NK-92 (cell line): Measurements from ENCODE around the gene PBX3.

Source experiments
- DNase-seq: peaks from one replicate; lab custom pipeline; 2025; ENCODE audit not compliant: unreplicated experiment; lab: John Stamatoyannopoulos, UW

Gene PBX3

DNA sequence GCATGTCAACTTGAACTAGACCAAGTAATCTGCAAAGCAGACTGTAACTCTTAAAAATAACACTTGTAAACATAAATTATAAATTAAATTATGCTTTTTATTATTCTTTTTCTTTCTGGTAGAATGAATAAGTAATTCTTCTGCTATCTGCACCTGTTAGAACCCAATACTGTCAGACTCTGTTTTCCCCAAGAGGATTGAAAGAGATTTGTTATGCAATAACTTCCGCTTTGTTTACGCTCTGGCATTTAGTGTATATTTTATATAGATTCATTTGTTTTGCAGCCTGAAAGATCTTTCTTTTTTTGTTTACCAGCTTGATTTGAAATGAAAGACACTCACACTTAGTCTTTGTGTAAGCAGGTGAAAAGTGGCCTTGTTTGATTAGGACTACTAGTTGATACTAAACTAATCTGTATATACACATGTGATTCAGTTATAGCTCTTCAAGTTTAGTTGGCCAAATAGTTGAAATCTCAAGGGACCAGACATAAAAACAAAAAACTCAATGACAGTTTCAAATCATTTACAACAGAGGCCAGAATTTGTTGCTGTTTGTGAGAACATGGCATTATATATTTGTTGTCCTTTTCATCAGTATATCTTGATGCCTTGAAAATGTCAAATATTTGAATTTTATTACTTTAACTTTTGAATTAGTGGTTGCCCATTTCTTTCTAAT is 155.8 kb downstream of the PBX3 start:
- DNase-seq = no peak

DNA sequence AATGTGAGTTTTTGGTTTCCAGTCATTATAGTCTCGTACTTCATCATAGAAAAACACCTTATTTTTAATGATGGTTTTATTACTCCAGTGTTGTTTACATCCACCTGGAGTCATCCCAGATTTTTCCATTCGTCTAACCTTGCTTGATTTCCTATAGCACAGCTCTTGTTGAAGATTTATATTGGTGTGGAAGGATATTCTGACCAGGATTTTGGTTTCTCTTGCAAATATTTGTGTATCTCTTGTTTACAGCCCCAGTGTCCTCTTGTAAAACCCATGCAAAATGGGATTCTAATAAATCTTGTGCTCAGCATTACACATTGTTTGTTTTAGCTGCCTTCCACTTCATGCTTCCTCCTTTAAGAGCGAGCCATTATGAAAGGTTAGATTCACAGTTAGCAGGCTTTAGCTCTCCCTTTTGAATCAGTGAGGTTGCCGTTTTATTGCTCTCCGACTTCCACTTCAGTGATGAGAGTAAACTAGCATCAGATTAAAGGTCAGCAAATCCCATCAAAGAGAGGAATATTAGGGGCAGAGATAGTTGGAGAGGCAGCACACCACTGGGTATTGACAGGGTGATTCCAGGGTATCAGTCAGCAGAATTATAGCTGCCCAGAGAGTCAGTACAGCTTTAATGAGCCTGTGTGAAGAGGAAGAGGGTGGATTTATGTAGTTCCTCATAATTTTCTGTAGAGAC is 157.1 kb downstream of the PBX3 start:
- DNase-seq = no peak

DNA sequence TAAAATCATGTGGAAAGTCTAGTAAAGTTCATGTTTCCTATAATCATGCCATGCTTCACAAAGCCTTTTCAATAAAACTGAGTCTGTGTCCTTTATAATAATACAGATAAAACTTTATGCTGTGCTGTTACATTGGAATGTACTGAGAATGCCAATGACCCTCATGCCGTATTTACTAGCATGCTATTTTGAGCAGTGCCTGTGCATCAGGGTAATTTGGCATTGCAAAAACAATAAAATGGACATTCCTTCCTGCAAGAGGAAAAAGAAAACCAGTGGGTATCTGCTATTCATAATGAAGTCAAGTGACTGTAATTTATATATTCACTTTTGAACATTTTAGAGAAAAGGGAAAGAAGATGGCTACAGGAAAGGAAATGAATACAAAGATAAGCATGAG is 159.0 kb downstream of the PBX3 start:
- DNase-seq = no peak

DNA sequence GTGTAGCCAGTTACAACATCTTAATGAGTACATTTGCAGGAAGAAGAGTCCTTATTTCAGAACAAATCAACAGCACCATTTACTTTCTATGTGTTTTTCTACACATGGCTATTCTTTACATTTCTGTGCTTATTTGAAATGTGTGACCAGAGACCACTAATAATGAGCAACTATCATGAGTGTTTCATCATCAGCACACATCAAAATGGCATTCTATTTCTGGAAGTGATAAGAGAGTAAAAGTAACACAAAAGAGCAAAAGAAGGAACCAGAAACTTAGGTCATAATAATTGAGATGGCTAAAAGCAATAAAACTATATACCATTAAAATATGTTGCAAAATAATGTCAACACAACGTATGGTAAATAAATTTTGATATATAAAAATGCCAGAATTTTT is 159.7 kb downstream of the PBX3 start:
- no peak for DNase-seq

DNA sequence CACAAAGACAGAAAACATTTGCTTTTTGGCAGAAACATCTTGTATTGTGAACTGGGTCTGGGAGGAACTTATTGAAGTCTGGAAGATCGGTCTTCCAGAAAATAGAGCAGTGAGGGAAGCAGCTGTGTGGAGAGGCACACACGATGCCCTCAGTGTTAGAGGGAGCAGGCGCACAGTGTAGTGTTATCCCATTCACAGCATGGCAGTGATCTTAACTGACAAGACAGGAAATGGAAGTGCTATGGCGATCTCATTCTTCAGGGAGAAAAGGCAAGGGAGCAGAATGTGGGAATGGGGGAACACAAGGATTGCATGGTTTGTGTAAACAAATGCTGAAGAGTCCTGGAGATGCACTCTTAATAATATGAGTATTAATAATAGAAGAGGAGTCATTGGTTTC is 161.0 kb downstream of the PBX3 start:
- no peak for DNase-seq

DNA sequence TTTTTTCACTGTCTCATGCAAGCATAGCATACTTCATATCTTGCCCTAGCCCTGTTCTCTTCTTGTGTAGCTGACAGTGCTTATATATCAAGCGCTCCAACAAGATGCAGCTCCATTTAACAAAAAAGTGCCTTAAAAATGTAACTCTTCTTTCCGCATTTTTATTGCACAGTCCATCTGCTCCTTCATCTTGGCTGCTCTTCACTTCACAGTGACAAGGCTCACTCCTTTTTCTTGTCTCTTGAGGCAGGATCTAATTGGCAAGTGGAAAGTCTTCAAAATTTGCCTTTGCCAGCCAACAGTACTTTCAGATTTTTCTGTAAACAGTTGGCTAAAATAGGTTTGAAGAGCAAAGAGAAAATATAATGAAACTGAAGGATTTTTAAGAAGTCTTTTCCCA is 161.8 kb downstream of the PBX3 start:
- DNase-seq = no peak

DNA sequence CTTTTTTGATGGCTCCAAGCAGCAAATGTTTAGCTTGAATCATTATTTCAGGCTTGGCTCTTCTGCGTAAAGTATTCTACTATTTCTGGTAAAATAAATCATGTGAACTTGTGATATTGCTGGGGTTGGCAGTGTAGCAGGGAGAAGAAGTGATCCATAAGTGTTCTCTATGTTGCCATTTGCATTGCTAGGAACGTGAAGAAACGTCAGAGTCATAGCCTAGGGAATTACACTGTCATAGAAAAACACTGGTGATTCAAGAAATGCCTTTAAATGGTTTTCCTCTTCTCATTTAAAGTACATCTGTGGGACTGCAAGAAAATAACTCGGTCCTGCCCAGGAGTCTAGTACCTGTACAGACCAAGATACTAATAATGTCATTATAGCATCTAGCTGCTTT is 162.3 kb downstream of the PBX3 start:
- no peak for DNase-seq

DNA sequence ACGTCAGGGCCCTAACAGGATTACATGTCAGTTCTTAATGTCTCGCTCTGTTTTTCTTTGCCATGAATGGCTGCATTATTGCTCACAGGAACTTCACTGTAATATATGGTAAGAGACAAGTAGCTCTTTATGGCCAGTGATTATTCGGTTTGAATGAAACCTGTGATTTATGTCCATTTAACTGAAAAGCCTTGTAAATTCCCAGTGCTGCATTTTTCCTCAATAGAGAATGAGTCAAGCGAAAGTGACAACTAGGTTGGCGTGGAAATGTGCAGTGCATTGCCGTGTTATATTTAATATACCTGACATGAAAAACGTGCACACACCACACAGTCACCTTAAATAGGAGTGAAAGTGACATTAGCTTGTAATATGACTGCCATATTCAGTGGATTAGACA is 163.1 kb downstream of the PBX3 start:
- DNase-seq = no peak

DNA sequence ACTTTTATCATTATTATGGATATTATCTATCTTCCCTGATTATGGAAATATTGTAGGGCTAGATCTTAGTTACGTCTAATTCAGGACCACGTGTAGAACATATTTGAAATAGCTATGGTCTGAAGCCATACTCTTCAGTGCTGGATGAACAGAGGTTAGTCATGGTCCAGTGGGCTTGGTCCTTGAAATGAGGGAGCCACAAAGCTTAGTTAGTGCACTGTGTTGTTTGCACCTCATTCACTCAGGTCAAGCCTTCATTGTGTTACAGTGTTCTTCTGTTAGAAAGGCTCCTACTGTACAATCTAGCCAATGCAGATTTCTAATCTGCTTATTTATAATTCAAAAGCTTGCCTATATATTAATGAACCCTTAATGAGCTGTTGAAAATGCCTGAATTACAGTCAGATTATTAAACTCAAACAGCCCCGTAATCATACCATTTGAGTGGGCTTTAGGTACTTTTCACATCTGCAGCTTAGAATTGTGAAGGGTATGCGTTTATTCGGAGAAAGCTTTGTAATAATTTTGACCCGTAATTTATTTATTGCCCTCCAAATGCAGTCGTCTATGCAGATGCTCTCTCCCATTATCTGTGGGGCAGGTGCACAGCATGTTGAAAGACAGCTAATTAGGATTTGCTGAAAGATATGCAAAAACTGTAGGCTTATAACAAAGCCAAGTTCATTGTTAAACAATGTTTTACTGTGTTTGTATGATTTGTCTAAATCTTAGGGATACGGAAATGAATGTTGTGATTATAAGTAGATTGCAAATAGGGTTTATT is 164.9 kb downstream of the PBX3 start:
- DNase-seq = no peak

DNA sequence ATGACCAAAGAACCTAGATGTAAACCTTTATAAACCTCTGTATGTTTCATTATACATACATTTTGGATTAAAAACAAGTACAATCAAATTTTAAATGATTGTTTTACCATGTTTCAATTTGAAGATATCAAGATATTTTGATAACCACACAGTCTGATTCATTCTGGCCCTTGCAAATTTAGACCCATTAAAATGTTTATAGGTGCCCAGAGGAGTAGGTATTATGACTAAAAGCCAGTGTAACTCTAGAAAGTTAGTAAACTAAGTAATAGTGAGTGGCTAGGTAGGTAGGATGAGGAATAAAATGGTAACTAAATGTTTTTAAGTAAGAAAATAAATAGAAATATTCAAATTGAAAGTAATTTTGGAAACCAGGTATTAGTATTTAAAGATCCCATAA is 165.5 kb downstream of the PBX3 start:
- DNase-seq = no peak

DNA sequence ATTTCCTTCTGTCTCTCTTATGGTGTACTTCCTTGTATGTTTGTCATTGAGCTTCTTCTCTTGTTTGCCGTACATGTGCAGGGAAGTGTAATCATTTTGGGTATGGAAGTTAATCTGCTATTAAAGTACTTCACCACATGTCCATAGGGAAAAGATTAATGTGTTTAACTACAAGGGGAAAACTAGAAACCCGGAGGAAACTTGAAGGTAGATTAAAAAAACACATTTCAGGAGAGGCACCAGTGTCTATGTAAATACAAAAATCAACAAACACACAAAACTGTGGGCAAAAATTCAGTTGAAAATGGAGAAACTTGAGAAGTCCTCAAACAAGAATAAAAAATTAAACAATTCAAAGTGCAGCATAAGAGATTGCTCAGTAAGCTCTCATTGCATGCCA is 166.4 kb downstream of the PBX3 start:
- DNase-seq = no peak

DNA sequence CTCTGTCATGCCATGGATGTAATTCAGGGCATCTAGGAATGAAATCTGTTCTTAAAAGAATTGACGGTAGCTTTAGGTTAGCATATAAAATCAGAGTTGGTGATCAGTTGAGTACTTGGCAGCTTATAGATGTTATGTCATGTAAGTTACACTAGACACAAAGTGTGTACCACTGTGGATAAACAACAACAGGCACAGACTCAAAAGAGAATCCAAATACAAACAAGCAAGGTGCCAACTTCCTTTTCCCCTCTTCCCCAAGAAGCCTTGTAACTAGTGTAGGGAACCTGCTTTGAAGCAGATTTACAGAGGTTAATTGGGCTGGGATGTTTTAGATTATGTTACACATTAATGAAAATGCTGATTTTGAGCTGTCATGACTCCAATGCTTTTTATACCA is 167.2 kb downstream of the PBX3 start:
- no peak for DNase-seq

DNA sequence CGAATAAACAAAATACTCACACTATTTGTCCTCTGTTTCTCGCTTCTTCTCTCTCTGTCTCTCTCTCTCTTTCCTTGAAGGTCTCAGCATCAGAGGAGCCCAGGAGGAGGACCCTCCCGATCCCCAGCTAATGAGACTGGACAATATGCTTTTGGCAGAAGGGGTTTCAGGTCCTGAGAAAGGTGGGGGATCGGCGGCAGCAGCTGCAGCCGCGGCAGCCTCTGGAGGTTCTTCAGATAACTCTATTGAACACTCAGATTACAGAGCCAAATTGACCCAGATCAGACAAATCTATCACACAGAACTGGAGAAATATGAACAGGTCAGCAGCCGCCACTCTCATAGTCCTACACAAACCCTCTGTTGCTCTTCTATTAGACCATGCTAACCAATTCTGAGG is 168.4 kb downstream of the PBX3 start:
- no peak for DNase-seq

DNA sequence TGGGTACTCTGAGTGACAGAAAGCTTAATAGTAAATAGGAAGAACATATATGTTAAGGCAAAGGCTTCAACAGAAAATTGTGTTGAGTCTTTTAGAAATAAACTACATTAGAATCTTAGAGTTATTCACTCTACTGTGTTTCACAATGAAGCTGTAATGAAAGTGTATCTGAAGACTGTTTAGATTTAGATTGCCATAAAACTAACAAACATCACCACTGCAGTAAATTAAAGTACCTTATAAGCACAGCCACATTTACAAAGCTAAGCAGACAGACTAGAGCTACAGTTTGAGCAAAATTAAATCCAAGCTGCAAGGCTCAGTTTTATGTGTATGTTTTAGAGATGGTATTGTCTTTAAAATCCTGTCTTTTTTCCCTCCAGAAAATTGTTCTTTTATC is 172.4 kb downstream of the PBX3 start:
- DNase-seq = no peak

DNA sequence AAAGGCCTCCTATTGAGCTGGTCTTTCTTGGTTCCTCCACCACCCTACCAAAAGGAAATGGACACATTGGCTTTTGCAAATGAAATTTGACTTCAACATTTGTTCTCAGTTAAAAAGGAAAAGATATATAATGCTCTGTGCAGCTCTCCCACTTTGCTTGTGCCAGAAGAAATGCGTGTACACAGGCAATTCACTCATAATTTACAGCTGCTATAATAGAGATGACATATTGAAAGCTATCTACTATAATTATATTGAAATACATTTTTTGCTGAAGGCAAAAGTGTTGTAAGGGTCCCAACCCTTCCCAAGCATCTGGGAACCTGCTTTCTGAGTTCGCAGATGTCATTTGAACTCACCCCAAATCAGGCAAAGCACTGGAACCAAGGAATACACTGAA is 173.2 kb downstream of the PBX3 start:
- DNase-seq = no peak

DNA sequence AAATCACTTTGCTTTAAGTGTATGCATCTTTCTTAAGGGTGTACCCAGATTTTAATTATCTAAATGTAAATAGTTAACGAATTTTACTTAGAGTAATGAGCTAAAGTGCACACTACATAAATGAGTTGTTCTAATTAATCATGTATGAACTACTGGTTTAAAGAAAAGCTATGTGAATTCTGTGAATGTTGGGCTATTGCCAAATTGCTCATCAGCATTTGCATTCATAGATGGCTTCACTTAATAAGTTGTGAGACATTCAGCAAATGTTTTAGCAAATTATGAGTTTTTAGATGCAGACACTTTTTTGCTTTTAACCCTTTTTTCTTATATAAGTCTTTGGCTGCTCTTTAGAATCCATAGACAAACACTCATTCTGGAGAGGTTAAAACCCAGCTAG is 175.7 kb downstream of the PBX3 start:
- DNase-seq = no peak

DNA sequence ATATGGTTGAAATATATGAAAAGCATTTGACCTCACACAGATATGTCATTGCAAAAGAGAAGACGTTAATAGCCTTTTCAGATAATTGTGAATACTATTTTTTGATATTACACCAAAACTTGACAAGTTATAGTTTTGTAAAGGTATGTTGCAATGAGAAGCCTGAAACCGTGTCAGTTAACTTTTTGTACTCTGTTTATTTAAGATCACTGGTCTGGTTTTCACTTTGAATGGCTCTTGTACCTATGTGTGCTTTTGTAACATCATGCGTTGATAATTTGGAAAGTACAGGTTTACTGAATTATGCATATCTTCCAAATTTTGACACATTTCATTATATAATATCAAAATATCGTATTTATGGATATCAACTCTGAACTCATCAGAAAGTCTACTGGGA is 177.2 kb downstream of the PBX3 start:
- DNase-seq = no peak

DNA sequence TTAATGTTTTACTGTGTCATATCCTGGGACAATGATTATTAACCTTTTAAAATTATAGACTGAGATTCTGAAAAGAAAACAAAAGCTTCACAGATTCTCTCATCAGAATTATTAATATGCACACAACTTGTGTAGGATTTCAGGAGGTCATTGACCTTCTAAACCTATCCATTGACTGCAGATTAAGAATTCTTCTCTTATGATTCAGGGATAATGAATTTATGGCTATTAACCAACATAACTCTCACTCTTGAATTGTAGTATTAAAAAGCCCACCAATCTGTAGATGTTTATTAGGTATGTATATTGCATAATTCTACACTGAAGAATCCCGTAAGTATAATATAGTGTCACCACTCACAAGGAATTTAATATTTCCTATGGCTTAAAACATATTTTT is 179.8 kb downstream of the PBX3 start:
- no peak for DNase-seq

DNA sequence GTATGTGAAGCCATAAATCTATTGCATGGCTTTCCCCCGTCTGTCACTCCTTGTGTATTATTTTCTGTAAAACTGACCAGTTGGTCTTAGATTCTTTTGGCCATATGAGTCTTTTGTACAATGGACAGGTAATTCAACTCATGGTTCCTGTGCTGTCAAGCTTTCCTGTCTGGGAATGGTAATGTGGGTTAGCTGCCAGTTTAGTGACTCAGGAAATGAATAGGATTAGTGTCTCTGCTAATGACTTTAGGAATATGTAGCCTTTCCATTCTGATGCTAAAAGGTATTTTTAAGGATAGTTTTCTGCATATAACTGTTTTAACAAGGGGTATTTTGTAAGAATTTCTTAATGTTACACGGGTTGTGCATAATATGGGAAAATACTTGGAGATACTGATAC is 182.7 kb downstream of the PBX3 start:
- DNase-seq = no peak

DNA sequence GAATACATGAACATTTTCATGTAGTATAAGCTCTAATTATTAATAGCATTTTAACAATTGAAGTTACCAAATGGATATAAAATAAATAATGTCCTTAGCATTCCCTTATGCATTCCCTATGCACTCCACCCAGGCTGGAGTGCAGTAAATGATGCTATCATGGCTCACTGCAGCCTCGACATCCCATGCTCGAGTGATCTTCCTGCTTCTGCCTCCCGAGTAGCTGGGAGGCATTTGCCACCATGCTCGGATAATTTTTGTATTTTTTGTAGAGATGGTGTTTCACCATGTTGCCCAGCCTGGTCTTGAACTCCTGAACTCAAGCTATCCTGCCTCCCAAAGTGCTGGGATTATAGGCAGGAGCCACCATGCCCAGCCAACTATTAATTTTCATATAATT is 184.0 kb downstream of the PBX3 start:
- no peak for DNase-seq

DNA sequence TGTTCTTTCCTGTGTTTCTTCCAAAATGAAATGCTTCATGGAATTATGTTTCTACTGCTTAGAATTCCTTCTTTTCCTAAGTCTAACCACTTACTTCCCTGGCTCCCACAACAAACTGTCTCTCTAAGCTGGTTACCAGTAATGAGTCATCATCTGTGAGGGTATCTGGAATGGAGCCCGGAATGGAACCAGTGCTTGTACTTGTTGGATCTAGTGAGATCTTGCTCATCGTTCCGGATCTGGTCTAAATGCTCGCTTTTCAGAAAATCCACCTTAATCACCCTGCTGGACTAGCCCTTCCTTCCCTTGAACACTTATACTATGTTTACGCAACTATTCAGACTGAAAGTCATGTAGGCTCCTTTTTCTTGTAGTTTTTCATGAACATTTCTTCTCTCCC is 184.8 kb downstream of the PBX3 start:
- no peak for DNase-seq

DNA sequence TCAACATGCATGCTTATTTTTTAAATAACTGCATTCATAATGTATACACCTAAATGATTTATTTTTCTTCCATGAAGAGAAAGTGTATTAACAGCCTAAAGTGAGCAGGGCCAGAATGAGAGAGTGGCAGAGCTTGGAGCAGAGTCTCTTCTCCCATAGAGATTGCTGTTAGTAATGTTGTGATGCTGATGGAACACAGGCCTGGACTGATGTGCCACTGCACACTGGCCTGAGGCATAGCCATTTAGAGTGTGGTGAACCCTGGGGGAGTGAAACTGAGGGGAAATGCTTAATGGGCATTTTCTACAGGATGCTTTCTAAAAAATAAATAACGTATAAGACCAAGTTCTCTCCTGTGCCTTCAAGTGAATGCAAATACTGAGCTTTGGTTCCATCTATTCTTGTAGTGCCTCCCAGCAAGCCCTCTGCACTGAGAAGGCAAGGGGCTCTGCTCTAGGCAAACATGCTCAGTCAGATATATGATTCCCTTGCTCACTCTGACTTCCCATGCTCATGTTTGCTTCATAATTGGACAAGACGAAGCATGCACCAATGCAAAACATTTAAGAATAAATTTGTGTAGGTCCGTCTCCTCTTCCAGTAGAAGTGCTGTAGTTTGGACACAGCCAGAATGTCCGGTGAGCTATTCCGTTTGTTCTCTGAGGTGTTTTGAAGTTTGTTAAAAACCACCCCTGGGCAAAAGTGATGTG is 185.7 kb downstream of the PBX3 start:
- DNase-seq = no peak
